ENCODE data around the gene USP3. TPM values are rescaled to one million over a fixed set of nuclear protein-coding genes. Genes with fewer than 3 reads are reported as not detected.

The USP3 gene
- total and polyA plus RNA-seq, 2 of the 13 experiments (the other 11 are each of a cell fraction or from before 2014, with no cell fraction given): 14.3 to 61.2 TPM

DNA sequence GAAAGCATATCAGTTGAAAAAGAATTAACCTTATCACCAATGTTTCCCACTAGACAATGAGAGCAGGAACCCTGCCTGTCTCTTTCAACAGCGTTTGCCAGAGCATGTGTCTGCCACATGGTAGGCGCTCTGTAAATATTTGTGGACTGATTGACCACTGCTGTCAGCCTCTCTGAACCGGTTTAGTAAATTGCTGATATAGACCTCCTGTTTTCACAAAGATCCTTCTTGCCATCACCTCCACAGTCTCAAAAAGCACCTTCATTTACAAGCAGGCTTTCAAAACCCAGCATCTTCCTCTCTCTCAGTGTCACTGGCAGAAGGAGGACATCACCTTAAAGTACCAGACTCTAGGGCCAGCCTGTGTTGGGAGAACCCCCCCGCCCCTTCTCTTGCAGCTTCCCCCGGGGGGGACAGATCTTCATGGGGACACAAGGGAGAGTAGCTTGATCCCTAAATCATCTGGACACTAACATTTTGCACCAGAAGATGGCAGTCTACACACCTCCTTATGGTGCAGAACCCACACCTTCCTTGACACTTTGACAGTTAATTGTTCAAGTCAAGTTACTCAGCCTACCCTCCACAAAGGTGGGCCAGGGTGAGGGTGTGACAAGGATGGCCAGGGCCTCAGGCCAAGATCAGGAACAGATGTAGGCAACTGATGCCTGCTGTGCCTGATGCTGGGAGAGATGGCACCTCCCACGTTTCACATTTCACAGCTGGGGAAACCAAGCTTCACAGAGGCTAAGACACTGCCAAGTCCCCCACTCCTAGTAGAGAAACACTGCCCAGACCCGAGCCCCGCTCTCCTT lies 37.8 kb upstream of the USP3 start (continued):
- TF ChIP-seq ZNF770 (CRISPR knock-in tag; IDR thresholded peaks at IDR 0.05) (peak; percentile 41; the same call in 1 of the 2 replicates), FOXJ3 (CRISPR knock-in tag; IDR thresholded peaks at IDR 0.05; ENCODE audit: borderline replicate concordance) (peak; percentile 64; the same call in 1 of the 2 replicates), MIXL1 (CRISPR knock-in tag; IDR thresholded peaks at IDR 0.05) (no peak; the same call in none of the 2 replicates), KMT2A (CRISPR knock-in tag; IDR thresholded peaks at IDR 0.05) (no peak), HES4 (CRISPR knock-in tag; IDR thresholded peaks at IDR 0.05; ENCODE audit: borderline replicate concordance) (0 out of 2 replicates have a peak, but pooled peaks have one; percentile 52), NFYB (CRISPR knock-in tag; IDR thresholded peaks at IDR 0.05) (no peak), NCOA5 (CRISPR knock-in tag; IDR thresholded peaks at IDR 0.05) (no peak), PLRG1 (conservative IDR thresholded peaks at IDR 0.05) (no peak), RARG (CRISPR knock-in tag; IDR thresholded peaks at IDR 0.05; ENCODE audit: low read depth) (no peak), ZNF160 (CRISPR knock-in tag; IDR thresholded peaks at IDR 0.05) (no peak), KDM4B (CRISPR knock-in tag; IDR thresholded peaks at IDR 0.05) (no peak), POLR2G (IDR thresholded peaks at IDR 0.05; ENCODE audit: low read depth, low read length) (no peak), ATF3 (CRISPR knock-in tag; IDR thresholded peaks at IDR 0.05) (no peak), ZNF546 (CRISPR knock-in tag; conservative IDR thresholded peaks at IDR 0.05) (0 out of 2 replicates have a peak, but pooled peaks have one; percentile 61), ZNF17 (CRISPR knock-in tag; IDR thresholded peaks at IDR 0.05) (no peak), TSC22D2 (CRISPR knock-in tag; IDR thresholded peaks at IDR 0.05; ENCODE audit: borderline replicate concordance) (no peak), GFI1 (CRISPR knock-in tag; IDR thresholded peaks at IDR 0.05; ENCODE audit: borderline replicate concordance) (peak; percentile 68), ZNF724P (CRISPR knock-in tag; IDR thresholded peaks at IDR 0.05; ENCODE audit: borderline replicate concordance) (0 out of 2 replicates have a peak, but pooled peaks have one; percentile 35), HBP1 (CRISPR knock-in tag; IDR thresholded peaks at IDR 0.05; ENCODE audit: low read depth) (no peak), ZNF747 (CRISPR knock-in tag; IDR thresholded peaks at IDR 0.05; ENCODE audit: borderline replicate concordance) (no peak; the same call in 1 of the 2 replicates), SNAPC2 (CRISPR knock-in tag; IDR thresholded peaks at IDR 0.05) (peak; percentile 54; the same call in 1 of the 2 replicates)
- TF ChIP-seq, protein P1, sequence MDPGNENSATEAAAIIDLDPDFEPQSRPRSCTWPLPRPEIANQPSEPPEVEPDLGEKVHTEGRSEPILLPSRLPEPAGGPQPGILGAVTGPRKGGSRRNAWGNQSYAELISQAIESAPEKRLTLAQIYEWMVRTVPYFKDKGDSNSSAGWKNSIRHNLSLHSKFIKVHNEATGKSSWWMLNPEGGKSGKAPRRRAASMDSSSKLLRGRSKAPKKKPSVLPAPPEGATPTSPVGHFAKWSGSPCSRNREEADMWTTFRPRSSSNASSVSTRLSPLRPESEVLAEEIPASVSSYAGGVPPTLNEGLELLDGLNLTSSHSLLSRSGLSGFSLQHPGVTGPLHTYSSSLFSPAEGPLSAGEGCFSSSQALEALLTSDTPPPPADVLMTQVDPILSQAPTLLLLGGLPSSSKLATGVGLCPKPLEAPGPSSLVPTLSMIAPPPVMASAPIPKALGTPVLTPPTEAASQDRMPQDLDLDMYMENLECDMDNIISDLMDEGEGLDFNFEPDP (CRISPR knock-in tag; conservative IDR thresholded peaks at IDR 0.05): 0 out of 2 replicates have a peak, but pooled peaks have one; percentile 45
- TF ChIP-seq, protein P2, sequence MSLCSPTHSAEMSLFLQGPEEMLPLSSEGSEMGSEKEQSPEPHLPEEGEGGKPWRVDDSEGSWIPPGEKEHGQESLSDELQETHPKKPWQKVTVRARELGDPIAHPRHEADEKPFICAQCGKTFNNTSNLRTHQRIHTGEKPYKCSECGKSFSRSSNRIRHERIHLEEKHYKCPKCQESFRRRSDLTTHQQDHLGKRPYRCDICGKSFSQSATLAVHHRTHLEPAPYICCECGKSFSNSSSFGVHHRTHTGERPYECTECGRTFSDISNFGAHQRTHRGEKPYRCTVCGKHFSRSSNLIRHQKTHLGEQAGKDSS (CRISPR knock-in tag; IDR thresholded peaks at IDR 0.05; ENCODE audit: borderline replicate concordance, low read depth): no peak

Measured in HepG2 (cell line).